ENCODE data around the gene DISP2.

The DISP2 gene

DNA sequence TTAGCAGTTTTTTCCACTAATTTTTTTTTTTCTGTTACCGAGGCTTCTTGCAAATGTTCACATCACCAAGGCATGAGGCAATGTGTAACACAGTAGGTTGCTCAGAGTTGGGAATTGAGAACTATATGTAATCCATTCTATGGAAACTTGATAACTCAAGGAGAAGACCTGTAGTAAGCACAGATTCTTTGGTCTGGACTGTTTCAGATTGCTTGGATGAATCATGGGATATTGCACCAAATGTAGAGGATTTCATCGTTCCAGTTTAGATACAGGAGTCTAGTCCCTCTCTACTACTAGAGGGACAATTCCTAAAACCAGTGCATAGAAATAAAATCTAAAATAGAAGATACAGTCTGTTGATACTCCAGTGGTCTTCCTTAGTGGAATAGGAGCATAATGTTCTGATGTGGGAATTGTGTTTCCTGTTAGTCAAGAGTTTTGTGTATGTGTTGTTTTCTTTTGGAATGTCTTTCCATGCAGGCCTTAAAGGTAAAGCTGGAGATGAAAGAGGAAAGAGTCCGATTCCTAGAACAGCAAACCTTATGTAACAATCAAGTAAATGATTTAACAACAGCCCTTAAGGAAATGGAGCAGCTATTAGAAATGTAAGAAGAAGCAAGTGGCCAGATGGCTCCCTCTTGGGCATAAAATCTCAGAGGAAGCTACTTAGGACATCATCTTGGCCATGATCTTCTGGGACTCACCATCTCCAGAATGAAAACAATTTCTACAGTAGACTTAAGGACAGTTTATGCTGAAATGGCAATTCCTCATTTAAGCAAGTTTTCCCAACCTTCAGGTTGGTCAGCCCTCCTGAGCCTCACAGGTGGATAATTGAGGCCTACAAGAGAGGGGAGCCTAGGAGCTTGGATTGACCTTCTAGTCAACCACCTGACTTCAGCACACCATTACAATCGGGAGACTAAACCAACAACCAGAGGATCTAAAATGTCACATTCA lies 35.2 kb downstream of the DISP2 start:
- no peak for DNase-seq

DNA sequence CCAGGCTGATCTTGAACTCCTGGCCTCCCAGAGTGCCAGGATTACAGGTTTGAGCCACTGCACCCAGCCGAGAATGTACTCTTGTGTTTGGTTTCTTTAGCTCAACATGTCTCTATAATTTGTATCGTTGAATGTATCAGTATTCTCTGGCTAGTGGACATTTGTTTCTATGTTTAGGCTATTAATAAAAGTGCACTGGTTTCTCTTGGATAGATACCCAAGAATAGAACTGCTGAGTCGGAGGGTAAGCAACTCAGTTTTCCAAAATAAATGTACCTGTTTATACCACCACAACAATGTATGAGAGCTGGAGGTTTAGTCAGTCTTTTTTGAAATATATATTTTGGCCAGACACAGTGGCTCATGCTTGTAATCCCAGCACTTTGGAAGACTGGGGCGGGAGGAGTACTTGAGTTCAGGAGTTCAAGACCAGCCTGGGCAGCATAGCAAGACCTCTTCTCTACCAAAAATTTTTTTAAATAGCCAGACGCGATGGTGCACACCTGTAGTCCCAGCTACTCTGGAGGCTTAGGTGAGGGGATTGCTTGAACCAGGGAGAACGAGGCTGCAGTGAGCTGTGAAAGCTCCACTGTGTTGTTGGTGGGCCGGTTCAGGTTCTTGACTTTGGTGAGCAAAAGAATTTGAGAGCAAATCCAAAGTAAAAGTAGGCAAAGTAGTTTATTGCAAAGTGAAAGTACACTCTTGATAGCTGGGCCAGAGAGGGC lies 39.8 kb downstream of the DISP2 start:
- no peak for DNase-seq

DNA sequence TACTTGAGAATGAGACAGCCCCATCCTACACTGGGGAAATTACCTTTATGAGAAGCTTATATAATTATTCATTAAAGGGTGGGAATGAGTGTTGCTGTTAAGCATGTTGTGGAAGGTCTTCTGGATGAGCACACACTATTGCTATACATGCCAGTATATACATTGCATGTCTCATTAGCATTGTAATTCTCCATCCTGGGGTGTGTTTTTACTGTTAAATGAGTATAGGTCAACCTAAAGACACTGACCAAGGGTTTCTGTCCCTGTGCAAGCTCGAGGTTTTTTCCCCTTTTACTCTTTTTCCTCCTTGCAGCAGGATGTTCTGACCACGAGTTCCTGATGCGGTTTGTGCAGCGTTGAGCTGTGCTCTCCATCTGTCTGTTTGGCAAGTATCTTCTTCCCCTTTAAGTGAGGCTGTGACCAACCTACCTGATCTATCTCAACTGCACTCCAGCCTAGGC lies 40.4 kb downstream of the DISP2 start:
- no peak for DNase-seq

DNA sequence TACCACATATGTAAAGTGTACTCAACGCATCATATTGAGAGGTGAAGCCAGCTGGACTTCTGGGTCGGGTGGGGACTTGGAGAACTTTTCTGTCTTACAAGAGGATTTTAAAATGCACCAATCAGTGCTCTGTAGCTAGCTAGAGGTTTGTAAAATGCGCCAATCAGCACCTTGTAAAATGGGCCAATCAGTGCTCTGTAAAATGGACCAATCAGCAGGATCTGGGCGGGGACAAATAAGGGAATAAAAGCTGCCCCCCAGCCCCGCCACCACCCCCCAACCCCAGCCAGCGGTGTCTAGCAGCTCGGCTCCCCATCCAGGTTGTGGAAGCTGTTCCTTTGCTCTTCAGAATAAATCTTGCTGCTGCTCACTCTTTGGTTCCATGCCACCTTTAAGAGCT lies 41.4 kb downstream of the DISP2 start:
- no peak for DNase-seq

DNA sequence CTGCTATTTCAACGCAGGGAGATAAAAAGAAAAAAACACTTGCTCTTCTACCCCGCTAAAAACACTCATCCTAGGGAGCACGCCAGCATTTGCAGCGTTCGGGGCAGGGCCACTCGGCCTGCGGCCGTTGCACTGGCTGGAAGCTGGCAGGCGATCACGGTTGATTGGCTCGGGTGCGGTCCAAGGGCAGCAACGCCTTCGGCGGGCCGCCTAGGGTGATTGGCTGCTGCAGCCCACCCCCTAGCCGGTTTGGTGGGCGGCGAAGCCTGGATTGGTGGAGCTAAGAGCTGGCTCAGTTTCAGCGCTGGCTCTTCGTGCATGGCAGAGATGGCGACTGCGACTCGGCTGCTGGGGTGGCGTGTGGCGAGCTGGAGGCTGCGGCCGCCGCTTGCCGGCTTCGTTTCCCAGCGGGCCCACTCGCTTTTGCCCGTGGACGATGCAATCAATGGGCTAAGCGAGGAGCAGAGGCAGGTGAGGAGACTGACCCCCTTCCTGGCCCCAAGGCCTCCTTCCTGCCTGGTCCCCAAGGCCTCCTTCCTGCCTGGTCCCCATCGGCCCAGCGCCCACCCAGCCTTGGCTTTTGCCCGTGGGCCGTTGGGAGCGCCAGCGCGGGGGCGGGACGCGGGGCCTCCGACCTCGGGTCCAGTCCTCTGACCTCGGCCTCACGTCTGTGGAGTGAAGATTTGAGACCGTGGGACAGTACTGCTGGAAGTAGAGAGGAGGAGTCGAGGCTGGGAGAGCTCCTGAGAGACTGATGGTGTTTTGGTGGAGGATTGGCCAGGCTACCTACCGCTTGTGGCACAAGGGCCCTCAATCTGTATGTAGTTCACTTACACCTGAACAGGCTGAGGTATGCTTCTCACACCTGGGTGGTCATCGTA lies 47.7 kb downstream of the DISP2 start, which contains the start of gene IVD:
IVD (plus strand) TSS at position 295 of the 881 bp plus-strand sequence; CDS start at position 328, 33 bp downstream.
- DNase-seq: peak; percentile 92

DNA sequence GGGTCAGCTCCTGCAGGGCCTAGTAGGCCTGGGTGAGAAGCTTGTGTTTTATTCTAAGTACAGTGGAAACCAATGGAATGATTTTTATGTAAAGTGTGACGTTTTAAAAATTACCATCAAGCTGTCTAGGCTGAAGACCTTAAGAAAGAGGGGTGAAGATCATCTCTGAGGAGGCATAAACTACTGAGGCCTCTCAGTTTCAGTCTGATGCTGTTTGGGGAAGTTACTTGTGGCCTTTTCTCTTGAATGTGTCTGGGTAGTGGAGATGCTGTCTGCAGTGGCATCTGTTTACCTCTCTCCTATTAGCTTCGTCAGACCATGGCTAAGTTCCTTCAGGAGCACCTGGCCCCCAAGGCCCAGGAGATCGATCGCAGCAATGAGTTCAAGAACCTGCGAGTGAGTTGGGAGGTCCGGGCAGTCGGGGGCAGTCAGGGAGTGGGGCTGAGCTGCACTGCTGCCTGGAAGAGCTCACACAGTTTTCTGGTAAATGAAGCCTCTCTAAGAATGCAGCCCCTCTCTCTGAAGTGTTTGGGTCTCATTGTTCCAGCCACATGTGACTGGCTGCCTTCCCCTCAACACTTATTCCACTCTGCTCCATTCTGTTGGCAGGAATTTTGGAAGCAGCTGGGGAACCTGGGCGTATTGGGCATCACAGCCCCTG lies 49.4 kb downstream of the DISP2 start:
- DNase-seq: no peak

DNA sequence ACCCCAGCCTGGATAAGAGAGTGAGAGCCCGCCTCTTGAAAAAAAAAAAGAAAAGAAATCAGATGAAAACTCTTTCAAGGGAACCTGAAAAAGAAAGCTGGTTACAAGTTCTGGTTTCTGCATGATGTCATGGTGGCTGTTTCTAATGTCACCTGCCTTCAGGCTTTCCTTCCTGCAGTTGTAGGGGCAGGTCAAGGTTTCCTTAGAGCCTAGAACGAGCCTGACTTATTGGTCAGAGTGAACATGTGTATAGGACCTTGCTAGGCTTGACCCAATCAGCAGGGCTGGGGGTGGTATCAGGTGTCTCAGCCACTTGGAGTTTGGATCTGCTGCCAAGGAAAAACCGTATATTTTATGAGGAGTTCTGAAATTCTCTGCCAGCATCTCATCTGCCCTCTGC lies 51.3 kb downstream of the DISP2 start:
- no peak for DNase-seq

DNA sequence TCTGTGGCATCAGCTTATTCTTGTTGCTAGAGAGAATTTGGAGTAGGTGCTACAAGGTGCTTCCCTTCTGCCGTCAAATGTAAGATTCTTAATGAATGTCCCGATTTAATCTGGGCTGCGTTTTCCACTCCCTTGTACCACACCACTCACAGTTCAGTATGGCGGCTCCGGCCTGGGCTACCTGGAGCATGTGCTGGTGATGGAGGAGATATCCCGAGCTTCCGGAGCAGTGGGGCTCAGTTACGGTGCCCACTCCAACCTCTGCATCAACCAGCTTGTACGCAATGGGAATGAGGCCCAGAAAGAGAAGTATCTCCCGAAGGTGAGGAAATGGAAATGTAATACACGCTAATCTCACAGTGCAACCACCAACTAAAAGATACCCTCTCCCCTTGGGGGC lies 52.5 kb downstream of the DISP2 start:
- DNase-seq: no peak

DNA sequence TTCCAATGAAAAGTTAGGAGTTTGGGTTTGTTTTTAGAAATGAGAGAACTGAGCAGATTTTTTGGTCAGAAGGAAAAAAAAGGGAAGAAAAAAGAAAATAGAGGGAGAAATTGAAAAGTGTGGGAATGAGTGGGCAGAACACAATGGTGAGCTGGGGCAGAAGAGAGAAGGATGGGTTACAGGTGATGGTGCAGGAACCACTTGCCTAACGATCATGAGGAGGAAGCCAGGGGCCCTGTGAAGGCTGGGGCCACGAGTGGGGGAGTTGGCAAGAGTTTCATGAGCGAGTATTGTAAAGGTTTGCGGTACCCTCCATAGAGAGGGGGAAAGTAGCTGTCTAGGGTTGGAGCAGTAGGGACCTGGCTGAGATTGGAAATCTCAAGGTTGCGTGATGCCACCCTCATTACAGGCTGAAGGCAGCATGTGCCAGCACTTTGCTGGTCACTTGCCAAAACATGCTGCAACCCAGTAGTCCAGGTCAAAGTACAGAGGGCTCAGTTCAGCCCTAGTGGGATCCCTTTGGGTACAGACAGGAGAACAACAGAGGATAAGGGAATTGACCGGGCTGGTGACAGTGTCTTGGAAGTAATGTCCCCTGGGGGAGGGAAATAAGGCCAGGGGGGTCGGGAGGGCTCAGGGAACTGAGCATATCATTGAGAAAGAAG lies 54.2 kb downstream of the DISP2 start:
- no peak for DNase-seq

DNA sequence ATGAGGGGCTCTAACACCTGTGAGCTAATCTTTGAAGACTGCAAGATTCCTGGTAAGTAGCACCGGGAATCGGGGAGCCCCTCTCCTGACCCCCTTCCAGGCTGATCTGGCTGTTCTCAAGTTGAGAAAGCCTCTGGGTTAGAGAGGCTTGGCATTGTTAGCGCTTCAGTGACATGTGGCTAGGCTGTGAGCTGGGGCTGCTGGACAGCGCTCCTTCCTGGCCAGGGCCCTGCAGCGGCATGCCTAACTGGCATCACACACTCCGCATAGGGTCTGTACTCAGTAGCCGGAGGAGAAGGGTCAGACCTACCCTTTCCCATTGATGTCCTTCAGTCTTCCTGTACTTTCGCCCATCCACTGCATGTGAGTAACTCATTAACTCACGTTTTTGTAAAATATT lies 55.0 kb downstream of the DISP2 start:
- DNase-seq: no peak

DNA sequence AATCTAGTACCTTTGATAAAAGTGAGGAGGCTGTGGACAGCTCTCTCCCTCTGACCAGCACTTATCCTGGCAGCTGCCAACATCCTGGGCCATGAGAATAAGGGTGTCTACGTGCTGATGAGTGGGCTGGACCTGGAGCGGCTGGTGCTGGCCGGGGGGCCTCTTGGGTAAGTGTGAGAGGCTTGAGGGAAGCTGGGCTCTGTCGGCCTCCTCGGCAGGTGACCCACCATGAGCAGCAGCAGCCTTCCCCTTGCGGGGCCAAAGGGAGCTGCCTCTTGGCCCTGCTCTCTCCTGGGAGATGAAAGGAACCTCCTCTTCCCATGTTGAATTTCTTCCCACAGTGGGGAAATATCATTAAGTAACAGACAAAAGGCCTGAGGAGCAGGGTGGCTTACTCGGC lies 56.8 kb downstream of the DISP2 start:
- no peak for DNase-seq

DNA sequence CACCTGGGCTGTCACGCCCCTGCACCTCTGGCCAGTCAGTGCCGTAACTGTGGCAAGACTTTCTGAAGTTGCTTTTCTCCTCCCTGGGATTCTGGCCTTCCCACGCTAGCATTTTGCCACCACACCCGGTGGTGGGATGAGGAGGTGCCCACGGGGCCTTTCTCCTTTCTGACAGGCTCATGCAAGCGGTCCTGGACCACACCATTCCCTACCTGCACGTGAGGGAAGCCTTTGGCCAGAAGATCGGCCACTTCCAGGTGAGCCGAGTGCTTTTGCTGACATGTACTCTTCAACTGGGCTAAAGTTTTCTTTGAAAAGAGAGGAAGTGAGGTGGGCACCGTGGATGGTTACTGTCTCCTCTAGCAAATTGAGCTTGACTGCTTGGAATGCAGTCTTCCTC lies 57.2 kb downstream of the DISP2 start:
- no peak for DNase-seq

DNA sequence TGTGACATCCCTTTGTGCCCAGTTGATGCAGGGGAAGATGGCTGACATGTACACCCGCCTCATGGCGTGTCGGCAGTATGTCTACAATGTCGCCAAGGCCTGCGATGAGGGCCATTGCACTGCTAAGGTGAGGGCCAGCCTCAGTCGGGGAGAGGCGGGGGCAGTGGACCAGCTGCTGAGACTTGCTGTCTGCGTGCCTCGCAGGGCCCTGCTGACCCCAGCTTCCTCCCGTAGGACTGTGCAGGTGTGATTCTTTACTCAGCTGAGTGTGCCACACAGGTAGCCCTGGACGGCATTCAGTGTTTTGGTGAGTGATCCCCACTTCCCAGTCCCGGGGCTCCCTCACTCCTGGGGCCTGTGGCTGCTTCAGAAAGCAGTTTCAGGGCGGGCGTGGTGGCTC lies 58.0 kb downstream of the DISP2 start:
- no peak for DNase-seq

DNA sequence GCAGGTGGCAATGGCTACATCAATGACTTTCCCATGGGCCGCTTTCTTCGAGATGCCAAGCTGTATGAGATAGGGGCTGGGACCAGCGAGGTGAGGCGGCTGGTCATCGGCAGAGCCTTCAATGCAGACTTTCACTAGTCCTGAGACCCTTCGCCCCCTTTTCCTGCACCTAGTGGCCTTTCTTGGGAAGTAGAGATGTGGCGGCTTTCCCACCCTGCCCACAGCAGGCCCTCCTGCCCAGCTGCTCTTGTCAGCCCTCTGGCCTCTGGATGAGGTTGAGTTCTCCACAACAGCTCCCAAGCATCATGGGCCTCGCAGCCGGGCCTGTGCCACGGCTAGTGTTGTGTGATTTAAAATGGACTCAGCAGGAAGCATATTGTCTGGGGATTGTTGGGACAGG lies 60.1 kb downstream of the DISP2 start:
- no peak for DNase-seq

DNA sequence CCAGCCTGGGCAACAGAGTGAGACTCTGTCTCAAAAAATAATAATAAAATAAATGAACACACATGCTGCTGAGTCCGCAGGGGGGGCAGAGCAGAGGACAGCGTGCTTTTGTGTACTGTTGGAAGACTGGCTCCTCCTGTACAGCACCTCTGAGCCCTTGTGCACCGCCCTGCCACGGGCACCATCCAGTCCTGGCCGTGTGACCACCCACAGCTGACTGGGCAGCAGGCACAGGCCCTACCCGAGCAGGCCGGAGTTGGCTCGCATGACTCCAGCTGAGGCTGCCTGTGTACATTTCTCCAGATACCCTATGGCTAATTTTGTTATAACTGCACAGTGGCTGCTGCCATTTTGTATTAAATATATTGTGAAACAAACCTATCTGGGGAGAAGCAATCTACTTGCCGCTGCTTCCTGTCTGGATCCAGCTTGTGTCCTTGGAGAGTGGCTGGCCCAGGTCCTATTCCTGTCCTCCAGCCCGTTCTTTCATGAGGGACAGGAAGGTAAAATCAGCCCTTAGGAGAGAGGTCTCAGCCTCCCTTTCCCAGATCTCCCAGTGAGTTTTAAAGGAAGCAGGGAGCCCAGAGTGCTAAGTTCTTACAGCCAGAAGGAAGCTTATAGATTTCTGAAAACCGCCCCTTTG lies 62.2 kb downstream of the DISP2 start:
- DNase-seq: no peak

DNA sequence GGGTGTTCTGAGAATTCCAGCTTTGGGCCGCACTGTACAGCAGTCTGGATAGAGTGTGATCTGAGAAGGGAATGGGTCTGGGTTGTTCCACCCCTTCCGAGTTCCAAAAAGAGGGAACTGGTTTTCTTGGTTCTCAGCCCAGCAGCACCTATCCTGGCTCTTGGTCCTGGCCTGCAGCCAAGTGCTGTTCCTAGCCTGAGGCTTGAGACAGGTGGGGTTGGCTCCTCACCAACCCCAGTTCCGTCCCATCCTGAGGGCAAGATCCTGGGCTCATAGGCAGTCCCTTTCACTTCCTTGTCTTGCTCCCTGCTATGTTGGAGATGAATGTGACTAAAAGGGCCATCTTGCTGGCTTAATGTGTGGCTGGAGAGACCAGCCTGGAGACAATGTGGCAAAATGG lies 62.8 kb downstream of the DISP2 start:
- DNase-seq: no peak

DNA sequence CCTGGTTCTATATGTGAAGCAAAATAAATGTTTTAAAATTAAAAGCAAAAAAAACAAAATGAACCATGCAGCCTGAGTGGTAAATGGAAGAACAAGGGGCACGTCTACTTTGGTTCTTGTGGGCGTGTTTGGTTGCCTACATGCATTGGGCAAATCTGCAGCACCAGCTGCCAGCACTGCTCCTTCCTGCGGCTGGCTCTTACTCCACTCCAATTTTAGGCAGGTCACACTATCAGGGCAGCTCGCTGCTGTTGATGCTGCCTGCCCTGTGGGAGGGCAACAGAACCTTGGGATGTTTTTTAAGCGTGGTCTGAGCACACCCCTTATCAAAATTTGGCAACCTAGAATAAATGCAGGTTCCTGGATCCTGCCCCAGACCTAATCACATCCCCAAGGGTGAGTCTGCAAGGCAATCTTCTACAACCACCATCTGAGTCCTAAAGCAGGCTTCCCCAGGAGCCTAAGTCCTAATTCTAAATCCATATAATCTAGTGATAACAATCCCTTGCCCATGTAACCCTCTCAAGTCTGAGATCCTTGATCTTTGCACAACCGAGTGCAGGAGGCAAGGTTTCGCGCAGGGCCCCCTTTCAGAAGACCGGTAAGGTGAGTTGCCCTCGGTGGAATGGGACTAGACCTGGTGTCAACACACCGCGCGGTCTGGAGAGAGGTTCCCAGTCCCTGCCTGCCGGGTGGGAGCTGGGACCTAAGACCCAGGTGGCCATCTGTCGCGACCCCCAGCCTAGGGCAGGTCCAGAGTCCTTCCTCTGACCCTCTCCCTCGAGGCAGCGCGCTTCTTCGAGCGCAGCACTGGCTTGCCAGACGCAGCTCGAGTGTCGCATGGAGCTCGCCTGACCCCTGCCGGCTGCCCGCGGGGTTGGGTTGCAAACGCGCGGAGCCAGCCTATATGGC lies 63.5 kb downstream of the DISP2 start:
- peak; percentile 48 for DNase-seq

DNA sequence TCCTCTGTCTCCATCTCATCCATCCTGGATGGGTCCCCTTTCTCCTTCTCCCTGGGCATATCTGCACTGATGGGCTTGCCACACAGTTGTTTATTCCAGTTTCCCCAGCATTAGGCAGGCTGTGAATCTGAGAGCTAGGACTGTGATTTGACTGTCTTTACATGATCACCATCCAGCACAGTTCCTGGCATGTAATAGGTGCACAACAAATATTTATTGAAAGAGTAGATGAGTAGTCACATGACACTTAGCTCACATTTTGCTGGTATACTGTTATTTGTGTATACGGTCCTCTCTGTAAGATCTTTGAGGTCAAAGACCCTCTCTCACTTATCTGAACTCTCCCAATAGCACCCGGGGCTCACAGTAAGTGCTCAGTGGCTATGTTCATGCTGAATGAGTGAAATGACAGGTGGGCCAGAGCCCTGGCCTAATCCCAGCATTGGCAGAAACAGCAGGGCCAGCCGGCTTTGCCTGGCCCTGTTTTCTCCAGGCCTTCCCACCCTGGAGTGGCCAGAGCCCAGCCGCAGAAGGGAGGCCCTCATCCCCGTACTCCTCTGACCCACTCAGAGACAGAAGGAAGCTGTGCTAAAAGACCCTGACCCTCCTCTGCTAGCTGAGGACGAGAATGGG lies 66.6 kb downstream of the DISP2 start:
- DNase-seq: no peak

DNA sequence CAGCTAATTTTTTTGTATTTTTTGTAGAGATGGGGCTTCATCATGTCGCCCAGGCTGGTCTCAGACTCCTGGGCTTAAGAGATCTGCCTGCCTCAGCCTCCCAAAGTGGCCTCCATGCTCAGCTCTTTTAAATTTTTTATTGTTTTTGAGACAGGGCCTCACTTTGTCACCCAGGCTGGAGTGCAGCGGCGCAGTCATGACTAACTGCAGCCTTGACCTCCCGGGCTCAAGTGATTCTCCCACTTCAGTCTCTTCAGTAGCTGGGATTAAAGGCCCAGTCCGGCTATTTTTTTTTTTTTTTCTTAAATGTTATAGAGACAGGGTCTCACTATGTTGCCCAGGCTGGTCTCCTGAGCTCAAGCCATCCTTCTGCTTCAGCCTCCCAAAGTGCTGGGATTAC lies 67.7 kb downstream of the DISP2 start:
- no peak for DNase-seq

DNA sequence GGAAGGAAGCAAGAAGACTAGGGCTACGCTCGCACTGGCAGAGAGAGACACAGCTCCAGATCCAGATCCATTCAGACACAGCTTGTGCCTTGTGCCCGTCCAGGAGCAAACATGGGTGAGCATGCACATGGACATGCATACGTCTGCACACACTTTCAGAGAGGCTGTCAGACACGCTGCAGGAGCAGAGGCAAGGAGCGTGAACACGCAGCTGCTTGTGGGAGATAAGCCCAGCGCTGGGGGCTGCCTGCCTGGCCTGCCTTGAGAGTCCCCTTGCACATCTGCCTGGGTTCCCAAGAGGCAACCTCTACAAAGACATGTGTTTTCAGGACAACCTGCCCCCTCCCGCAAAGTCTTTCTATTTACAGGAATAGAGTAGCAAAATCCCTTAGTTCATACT lies 69.2 kb downstream of the DISP2 start:
- DNase-seq: no peak

All from NCI-H774 (cell line).